ENCODE data around the gene SPAST. TPM values are rescaled to one million over a fixed set of nuclear protein-coding genes. Genes with fewer than 3 reads are reported as not detected.

Gene SPAST
- total and polyA plus RNA-seq, 2 of the 13 experiments (the other 11 are each of a cell fraction or from before 2014, with no cell fraction given): 11.5 to 40.4 TPM

DNA sequence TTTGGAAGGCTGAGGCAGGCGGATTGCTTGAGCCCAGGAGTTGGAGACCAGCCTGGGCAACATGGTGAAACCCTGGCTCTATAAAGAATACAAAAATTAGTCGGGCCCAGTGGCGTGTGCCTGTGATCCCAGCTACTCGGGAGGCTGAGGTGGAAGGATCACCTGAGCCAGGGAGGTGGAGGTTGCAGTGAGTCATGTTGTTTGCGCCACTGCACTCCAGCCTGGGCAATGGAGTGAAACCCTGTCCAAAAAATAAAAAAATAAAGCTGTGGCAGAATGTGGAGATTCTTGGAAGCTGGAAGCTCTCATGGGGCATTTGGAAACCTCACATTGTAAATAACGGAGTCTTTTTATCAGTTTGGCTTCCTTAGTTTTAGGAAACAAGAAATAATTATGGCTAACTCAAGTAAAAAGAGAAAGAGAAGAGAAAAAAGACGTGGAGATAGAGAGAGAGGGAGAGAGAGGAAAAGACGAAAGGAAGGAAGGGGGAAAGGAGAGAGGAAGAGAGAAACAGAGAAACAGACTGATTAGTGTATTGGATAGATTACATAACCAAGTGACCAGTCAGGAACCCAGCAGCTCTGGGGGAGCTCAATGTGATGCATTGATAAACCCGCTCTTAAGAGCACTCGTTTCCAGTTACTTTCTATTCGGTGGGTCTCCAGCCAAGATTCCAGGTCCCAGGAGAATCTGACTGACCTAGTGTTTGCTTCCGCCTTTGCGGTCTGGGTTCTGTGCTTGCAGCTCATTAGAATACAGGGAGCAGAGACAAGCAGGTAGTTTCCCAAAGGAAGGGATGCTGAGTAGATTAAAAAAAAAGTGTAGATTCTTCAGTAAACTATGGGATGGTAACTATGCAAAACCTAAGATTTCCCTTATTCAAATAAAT, 1.1 kb upstream of the SPAST start (continued):
- TF ChIP-seq MIER3 (CRISPR knock-in tag; IDR thresholded peaks at IDR 0.05; ENCODE audit: borderline replicate concordance): peak; percentile 30; the same call in 1 of the 2 replicates
- TF ChIP-seq ZNF746 (CRISPR knock-in tag; IDR thresholded peaks at IDR 0.05): no peak
- no peak for TF ChIP-seq ZNF501 (CRISPR knock-in tag; IDR thresholded peaks at IDR 0.05)
- TF ChIP-seq RFX3 (CRISPR knock-in tag; IDR thresholded peaks at IDR 0.05): no peak
- TF ChIP-seq CEBPB (IDR thresholded peaks at IDR 0.05; ENCODE audit: borderline replicate concordance, low read depth, low read length): no peak
- TF ChIP-seq, protein P1, sequence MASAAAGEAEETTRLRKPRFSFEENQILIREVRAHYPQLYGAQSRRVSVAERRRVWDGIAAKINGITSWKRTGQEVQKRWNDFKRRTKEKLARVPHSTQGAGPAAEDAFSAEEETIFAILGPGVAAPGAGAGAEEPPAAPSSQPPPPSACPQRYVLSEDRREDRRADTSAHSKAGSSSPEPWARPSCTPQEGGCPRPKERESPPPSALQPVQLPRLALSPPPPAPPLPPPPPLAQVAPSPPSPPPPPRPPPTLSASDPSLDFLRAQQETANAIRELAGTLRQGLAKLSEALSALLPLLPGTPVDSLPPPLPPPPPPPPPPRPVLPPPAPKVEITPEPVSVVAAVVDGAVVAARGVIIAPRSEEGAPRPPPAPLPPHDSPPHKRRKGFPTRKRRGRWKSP (CRISPR knock-in tag; IDR thresholded peaks at IDR 0.05): no peak
- no peak for TF ChIP-seq ZBTB3 (CRISPR knock-in tag; IDR thresholded peaks at IDR 0.05; ENCODE audit: borderline replicate concordance, low read depth)
- peak; percentile 44; the same call in 1 of the 2 replicates for TF ChIP-seq ZFY (CRISPR knock-in tag; IDR thresholded peaks at IDR 0.05)
- TF ChIP-seq, protein P2, sequence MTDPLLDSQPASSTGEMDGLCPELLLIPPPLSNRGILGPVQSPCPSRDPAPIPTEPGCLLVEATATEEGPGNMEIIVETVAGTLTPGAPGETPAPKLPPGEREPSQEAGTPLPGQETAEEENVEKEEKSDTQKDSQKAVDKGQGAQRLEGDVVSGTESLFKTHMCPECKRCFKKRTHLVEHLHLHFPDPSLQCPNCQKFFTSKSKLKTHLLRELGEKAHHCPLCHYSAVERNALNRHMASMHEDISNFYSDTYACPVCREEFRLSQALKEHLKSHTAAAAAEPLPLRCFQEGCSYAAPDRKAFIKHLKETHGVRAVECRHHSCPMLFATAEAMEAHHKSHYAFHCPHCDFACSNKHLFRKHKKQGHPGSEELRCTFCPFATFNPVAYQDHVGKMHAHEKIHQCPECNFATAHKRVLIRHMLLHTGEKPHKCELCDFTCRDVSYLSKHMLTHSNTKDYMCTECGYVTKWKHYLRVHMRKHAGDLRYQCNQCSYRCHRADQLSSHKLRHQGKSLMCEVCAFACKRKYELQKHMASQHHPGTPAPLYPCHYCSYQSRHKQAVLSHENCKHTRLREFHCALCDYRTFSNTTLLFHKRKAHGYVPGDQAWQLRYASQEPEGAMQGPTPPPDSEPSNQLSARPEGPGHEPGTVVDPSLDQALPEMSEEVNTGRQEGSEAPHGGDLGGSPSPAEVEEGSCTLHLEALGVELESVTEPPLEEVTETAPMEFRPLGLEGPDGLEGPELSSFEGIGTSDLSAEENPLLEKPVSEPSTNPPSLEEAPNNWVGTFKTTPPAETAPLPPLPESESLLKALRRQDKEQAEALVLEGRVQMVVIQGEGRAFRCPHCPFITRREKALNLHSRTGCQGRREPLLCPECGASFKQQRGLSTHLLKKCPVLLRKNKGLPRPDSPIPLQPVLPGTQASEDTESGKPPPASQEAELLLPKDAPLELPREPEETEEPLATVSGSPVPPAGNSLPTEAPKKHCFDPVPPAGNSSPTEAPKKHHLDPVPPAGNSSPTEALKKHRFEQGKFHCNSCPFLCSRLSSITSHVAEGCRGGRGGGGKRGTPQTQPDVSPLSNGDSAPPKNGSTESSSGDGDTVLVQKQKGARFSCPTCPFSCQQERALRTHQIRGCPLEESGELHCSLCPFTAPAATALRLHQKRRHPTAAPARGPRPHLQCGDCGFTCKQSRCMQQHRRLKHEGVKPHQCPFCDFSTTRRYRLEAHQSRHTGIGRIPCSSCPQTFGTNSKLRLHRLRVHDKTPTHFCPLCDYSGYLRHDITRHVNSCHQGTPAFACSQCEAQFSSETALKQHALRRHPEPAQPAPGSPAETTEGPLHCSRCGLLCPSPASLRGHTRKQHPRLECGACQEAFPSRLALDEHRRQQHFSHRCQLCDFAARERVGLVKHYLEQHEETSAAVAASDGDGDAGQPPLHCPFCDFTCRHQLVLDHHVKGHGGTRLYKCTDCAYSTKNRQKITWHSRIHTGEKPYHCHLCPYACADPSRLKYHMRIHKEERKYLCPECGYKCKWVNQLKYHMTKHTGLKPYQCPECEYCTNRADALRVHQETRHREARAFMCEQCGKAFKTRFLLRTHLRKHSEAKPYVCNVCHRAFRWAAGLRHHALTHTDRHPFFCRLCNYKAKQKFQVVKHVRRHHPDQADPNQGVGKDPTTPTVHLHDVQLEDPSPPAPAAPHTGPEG (CRISPR knock-in tag; IDR thresholded peaks at IDR 0.05): peak; percentile 27; the same call in 1 of the 2 replicates
- TF ChIP-seq ZNF451 (CRISPR knock-in tag; IDR thresholded peaks at IDR 0.05): 0 out of 2 replicates have a peak, but pooled peaks have one; percentile 67
- TF ChIP-seq TEAD3 (CRISPR knock-in tag; optimal IDR thresholded peaks at IDR 0.05; ENCODE audit: borderline replicate concordance): peak; percentile 13
- no peak for TF ChIP-seq FOXP1 (IDR thresholded peaks at IDR 0.05)
- no peak for TF ChIP-seq FOXP1 (CRISPR knock-in tag; IDR thresholded peaks at IDR 0.05)
- peak; percentile 31; the same call in 1 of the 2 replicates for TF ChIP-seq GATAD2A (CRISPR knock-in tag; IDR thresholded peaks at IDR 0.05)
- no peak for TF ChIP-seq NR2F1 (CRISPR knock-in tag; IDR thresholded peaks at IDR 0.05)
- TF ChIP-seq ARNT (IDR thresholded peaks at IDR 0.05): 0 out of 2 replicates have a peak, but pooled peaks have one; percentile 26
- TF ChIP-seq, protein P3, sequence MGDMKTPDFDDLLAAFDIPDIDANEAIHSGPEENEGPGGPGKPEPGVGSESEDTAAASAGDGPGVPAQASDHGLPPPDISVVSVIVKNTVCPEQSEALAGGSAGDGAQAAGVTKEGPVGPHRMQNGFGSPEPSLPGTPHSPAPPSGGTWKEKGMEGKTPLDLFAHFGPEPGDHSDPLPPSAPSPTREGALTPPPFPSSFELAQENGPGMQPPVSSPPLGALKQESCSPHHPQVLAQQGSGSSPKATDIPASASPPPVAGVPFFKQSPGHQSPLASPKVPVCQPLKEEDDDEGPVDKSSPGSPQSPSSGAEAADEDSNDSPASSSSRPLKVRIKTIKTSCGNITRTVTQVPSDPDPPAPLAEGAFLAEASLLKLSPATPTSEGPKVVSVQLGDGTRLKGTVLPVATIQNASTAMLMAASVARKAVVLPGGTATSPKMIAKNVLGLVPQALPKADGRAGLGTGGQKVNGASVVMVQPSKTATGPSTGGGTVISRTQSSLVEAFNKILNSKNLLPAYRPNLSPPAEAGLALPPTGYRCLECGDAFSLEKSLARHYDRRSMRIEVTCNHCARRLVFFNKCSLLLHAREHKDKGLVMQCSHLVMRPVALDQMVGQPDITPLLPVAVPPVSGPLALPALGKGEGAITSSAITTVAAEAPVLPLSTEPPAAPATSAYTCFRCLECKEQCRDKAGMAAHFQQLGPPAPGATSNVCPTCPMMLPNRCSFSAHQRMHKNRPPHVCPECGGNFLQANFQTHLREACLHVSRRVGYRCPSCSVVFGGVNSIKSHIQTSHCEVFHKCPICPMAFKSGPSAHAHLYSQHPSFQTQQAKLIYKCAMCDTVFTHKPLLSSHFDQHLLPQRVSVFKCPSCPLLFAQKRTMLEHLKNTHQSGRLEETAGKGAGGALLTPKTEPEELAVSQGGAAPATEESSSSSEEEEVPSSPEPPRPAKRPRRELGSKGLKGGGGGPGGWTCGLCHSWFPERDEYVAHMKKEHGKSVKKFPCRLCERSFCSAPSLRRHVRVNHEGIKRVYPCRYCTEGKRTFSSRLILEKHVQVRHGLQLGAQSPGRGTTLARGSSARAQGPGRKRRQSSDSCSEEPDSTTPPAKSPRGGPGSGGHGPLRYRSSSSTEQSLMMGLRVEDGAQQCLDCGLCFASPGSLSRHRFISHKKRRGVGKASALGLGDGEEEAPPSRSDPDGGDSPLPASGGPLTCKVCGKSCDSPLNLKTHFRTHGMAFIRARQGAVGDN (CRISPR knock-in tag; IDR thresholded peaks at IDR 0.05): peak; percentile 7
- peak; percentile 5; the same call in 1 of the 2 replicates for TF ChIP-seq FOXA3 (CRISPR knock-in tag; IDR thresholded peaks at IDR 0.05)
- TF ChIP-seq TAF1 (CRISPR knock-in tag; IDR thresholded peaks at IDR 0.05): no peak

Measured in HepG2 (cell line).